ENCODE data around the gene PERCC1. TPM values are rescaled to one million over a fixed set of nuclear protein-coding genes. Genes with fewer than 3 reads are reported as not detected.

PERCC1 gene
- total and polyA plus RNA-seq, 9 of the 15 experiments (the other 6 are each of a cell fraction or from before 2014, with no cell fraction given): not detected

DNA sequence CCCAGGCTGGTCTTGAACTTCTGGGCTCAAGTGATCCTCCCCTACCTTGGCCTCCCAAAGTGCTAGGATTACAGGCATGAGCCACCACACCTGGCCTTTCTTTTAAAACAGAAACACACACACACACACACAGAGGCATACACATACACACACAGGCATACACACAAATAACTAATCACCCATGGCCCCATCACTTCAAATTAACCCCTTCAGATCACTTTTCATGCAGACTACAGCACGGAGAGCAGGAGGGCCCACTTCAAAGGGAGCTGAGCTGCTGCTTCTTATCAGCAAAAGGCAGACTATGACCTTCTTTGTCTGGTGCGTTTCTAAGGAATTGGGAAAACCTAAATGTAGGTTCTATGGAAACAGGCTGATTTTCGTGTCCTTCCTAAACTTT, 42.1 kb downstream of the PERCC1 start (continued):
- TF ChIP-seq NFIC (IDR thresholded peaks at IDR 0.05): peak; percentile 50; the same call in 1 of the 2 replicates
- peak; percentile 96 for TF ChIP-seq TCF7 (IDR thresholded peaks at IDR 0.05; ENCODE audit: borderline replicate concordance)
- 0 out of 2 replicates have a peak, but pooled peaks have one; percentile 37 for TF ChIP-seq EHMT2 (IDR thresholded peaks at IDR 0.05)
- TF ChIP-seq MCM2 (IDR thresholded peaks at IDR 0.05; ENCODE audit: low read depth): no peak

DNA sequence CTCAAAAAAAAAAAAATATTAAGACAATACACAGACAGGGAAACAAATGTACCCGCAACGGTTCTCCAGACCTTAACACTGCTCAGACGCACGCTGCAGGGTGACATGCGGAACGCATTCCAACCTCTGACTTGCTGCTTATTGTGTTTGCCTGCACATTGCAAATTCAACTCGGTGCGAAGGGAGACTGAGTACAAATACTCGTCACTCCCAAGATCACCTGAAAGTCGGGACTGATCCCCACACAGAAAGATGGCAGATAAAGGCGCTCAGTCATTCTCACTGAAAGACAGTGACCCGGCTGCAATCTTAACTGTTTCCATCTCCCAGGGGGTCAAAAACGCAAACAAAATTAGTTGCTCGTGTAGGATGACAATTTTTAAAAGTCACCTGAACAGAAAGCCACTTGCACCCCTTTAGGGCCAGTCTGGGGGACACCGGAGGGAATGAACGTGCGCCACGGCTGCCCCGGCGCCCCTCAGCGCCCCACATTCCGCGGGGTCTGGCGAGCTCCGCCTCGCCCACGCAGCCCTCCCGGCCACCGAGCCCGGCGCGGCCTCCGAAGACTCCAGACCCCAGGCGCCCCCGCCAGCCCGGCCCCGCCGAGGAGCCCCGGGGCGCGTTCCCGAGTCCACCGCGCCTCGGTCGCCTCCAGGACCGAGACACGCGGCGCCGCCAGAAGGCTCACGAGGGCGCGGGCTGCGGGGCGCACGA, 43.4 kb downstream of the PERCC1 start:
- in situ Hi-C loops (cut with MboI): no loop called here
- DNase-seq (ENCODE audit: extremely low read depth in 1 of 4, low spot score in 3 of 4): peak in 2 of 4 experiments; percentile 49 to 58
- Histone ChIP-seq H3K9me3 (replicated peaks; ENCODE audit: control insufficient read depth, insufficient read depth, low read depth, low read length) (no peaks in the 10 kb centered on the region), H3K4me3 (peak overlapping the region; percentile 85), H3K4me1 (replicated peaks in 1 of 2; ENCODE audit: control insufficient read depth in 2 of 2, insufficient read depth in 2 of 2, low read length in 2 of 2) (peaks cover 36 to 56% of the 10 kb centered on the region in 2 experiments; a peak in 4 of 5 replicates), H3K4me2 (ENCODE audit: insufficient read depth, low read length) (peak overlapping the region; percentile 96), H3K79me2 (ENCODE audit: control insufficient read depth, insufficient read depth, low read length) (peaks cover 64% of the 10 kb centered on the region), H4K20me1 (replicated peaks; ENCODE audit: control insufficient read depth, insufficient read depth, low read length) (peaks cover 5% of the 10 kb centered on the region; the same call in 1 of the 2 replicates), H3K9me1 (ENCODE audit: control insufficient read depth, insufficient read depth, low read length) (peaks cover 6% of the 10 kb centered on the region), H3K27me3 (ENCODE audit: control insufficient read depth in 2 of 2, insufficient read depth in 2 of 2, low read length in 2 of 2) (no peaks in the 10 kb centered on the region), H3K36me3 (ENCODE audit: control insufficient read depth, insufficient read depth, low read length) (peaks cover 10% of the 10 kb centered on the region; the same call in 1 of the 3 replicates), H2AFZ (ENCODE audit: low read depth, low read length) (peak overlapping the region; percentile 92), H3K27ac (ENCODE audit: extremely low read depth, low read depth, low read length) (peak overlapping the region; percentile 97), H3K9ac (ENCODE audit: insufficient read depth in 1 of 2, low read depth in 2 of 2, low read length in 2 of 2) (peak overlapping the region; percentile 96 to 97)
- intact Hi-C loops (cut with micrococcal nuclease): no loop called here
- TSS peak; percentile 68 for BruUV-seq (replicated peaks)
- ChIA-PET POLR2A (no interaction called here), CTCF (ENCODE audit: low intra/inter-chr PET ratio) (no interaction called here)
- peak; percentile 11 for ATAC-seq
- FAIRE-seq: peak; percentile 69
- 2% methylated on average over 34 of the region's 57 CpGs for WGBS (ENCODE audit: insufficient coverage, low coverage, missing lambda C conversion rate)
- TF ChIP-seq OTX1 (CRISPR knock-in tag; IDR thresholded peaks at IDR 0.05) (peak; percentile 23; the same call in 1 of the 2 replicates), ADNP (tag; IDR thresholded peaks at IDR 0.05) (no peak), ZNF696 (CRISPR knock-in tag; conservative IDR thresholded peaks at IDR 0.05) (no peak), TEAD4 (IDR thresholded peaks at IDR 0.05; ENCODE audit: low read length) (peak; percentile 25; the same call in 1 of the 2 replicates), TEAD4 (CRISPR knock-in tag; IDR thresholded peaks at IDR 0.05; ENCODE audit: borderline replicate concordance) (no peak), C11orf30 (IDR thresholded peaks at IDR 0.05; ENCODE audit: low read depth) (0 out of 2 replicates have a peak, but pooled peaks have one; percentile 11), ZBTB8A (IDR thresholded peaks at IDR 0.05; ENCODE audit: partially characterized antibody) (no peak), FOXA3 (CRISPR knock-in tag; conservative IDR thresholded peaks at IDR 0.05 in 1 of 2, IDR thresholded peaks at IDR 0.05 in 1 of 2) (0 out of 4 replicates have a peak, but pooled peaks of 1 of the 2 experiments have one; percentile 5), YY1 (IDR thresholded peaks at IDR 0.05; ENCODE audit: borderline replicate concordance in 1 of 3, control insufficient read depth in 1 of 3, extremely low read depth in 1 of 3, insufficient read depth in 3 of 3, insufficient read length in 1 of 3, insufficient replicate concordance in 2 of 3, low read depth in 1 of 3, low read length in 2 of 3) (peak in 1 of 3 experiments; percentile 17), PHB (CRISPR knock-in tag; IDR thresholded peaks at IDR 0.05) (0 out of 2 replicates have a peak, but pooled peaks have one; percentile 41)
- TF ChIP-seq, protein P1, sequence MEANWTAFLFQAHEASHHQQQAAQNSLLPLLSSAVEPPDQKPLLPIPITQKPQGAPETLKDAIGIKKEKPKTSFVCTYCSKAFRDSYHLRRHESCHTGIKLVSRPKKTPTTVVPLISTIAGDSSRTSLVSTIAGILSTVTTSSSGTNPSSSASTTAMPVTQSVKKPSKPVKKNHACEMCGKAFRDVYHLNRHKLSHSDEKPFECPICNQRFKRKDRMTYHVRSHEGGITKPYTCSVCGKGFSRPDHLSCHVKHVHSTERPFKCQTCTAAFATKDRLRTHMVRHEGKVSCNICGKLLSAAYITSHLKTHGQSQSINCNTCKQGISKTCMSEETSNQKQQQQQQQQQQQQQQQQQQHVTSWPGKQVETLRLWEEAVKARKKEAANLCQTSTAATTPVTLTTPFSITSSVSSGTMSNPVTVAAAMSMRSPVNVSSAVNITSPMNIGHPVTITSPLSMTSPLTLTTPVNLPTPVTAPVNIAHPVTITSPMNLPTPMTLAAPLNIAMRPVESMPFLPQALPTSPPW (CRISPR knock-in tag; IDR thresholded peaks at IDR 0.05): no peak
- TF ChIP-seq, protein P2, sequence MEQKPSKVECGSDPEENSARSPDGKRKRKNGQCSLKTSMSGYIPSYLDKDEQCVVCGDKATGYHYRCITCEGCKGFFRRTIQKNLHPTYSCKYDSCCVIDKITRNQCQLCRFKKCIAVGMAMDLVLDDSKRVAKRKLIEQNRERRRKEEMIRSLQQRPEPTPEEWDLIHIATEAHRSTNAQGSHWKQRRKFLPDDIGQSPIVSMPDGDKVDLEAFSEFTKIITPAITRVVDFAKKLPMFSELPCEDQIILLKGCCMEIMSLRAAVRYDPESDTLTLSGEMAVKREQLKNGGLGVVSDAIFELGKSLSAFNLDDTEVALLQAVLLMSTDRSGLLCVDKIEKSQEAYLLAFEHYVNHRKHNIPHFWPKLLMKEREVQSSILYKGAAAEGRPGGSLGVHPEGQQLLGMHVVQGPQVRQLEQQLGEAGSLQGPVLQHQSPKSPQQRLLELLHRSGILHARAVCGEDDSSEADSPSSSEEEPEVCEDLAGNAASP (IDR thresholded peaks at IDR 0.05): no peak
- TF ChIP-seq, protein P3, sequence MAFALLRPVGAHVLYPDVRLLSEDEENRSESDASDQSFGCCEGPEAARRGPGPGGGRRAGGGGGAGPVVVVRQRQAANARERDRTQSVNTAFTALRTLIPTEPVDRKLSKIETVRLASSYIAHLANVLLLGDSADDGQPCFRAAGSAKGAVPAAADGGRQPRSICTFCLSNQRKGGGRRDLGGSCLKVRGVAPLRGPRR (CRISPR knock-in tag; IDR thresholded peaks at IDR 0.05): 0 out of 2 replicates have a peak, but pooled peaks have one; percentile 56

All from K562 (cell line).